HCT116 (cell line): ENCODE results near the gene EIF2S3.

ENCODE experiments used
- CEBPB ChIP-seq: IDR thresholded peaks from 2 replicates; pipeline ENCODE4 v1.6.1; 2012; ENCODE audit warnings: low read depth
- CTCF ChIP-seq, 3 experiments: fragments of 200-600 bp in 1 of 3; sonication (generic) in 1 of 3; IDR thresholded peaks in 2 of 3; conservative IDR thresholded peaks in 1 of 3; 2 replicates each; pipeline ENCODE4 v1.5.1; 2012 to 2017; ENCODE audit warnings: low read depth in 2 of 3, low read length in 2 of 3, antibody characterized with exemption in 1 of 3, borderline replicate concordance in 1 of 3, control low read depth in 1 of 3, mild to moderate bottlenecking in 1 of 3, mixed read lengths in 1 of 3, mixed run types in 1 of 3, moderate library complexity in 1 of 3; ENCODE audit not compliant: insufficient read depth in 1 of 3
- EZH2 ChIP-seq: fragments of 200-600 bp; sonication (generic); IDR thresholded peaks from 2 replicates; pipeline ENCODE4 v1.6.1; 2017; ENCODE audit warnings: antibody characterized with exemption, mixed run types
- EZH2phosphoT487 ChIP-seq: fragments of 200-600 bp; IDR thresholded peaks from 2 replicates; pipeline ENCODE4 v1.6.1; 2018; ENCODE audit warnings: antibody characterized with exemption, borderline replicate concordance
- JUND ChIP-seq: IDR thresholded peaks from 2 replicates; pipeline ENCODE4 v1.6.1; 2012
- POLR2A ChIP-seq: IDR thresholded peaks from 2 replicates; pipeline ENCODE4 v1.7.0; 2011; ENCODE audit warnings: borderline replicate concordance; ENCODE audit not compliant: insufficient read depth, insufficient read length; ENCODE audit errors: extremely low read depth
- POLR2AphosphoS5 ChIP-seq: IDR thresholded peaks from 2 replicates; pipeline ENCODE4 v1.6.1; 2011; ENCODE audit warnings: mild to moderate bottlenecking, low read depth, low read length, moderate library complexity
- RAD21 ChIP-seq: IDR thresholded peaks from 2 replicates; pipeline ENCODE4 v1.6.1; 2012; ENCODE audit warnings: low read depth, mild to moderate bottlenecking
- SP1 ChIP-seq: IDR thresholded peaks from 2 replicates; pipeline ENCODE4 v1.6.1; 2012; ENCODE audit warnings: low read depth
- ZBTB33 ChIP-seq: IDR thresholded peaks from 2 replicates; pipeline ENCODE4 v1.6.1; 2011; ENCODE audit warnings: mild to moderate bottlenecking, low read length, moderate library complexity; ENCODE audit not compliant: insufficient replicate concordance; ENCODE audit errors: extremely low read depth
- ZNF274 ChIP-seq: fragments of 200-500 bp; sonication (Bioruptor generic); IDR thresholded peaks from 2 replicates; pipeline ENCODE4 v1.6.1; 2014; ENCODE audit warnings: mild to moderate bottlenecking, low read depth, low read length, inconsistent platforms
- TF ChIP-seq, protein P1 (sequence below): IDR thresholded peaks from 2 replicates; pipeline ENCODE4 v1.6.1; 2012; ENCODE audit warnings: low read depth

- no peak for TF ChIP-seq CTCF (IDR thresholded peaks at IDR 0.05 in 2 of 3, conservative IDR thresholded peaks at IDR 0.05 in 1 of 3; ENCODE audit: borderline replicate concordance in 1 of 3, insufficient read depth in 1 of 3, low read depth in 2 of 3, low read length in 2 of 3)
- no peak for TF ChIP-seq JUND
- no peak for TF ChIP-seq POLR2A
- TF ChIP-seq SP1, result no peak
- TF ChIP-seq EZH2, result no peak
- no peak for TF ChIP-seq POLR2AphosphoS5
- no peak for TF ChIP-seq EZH2phosphoT487
- no peak for TF ChIP-seq CEBPB
- TF ChIP-seq, protein P1, sequence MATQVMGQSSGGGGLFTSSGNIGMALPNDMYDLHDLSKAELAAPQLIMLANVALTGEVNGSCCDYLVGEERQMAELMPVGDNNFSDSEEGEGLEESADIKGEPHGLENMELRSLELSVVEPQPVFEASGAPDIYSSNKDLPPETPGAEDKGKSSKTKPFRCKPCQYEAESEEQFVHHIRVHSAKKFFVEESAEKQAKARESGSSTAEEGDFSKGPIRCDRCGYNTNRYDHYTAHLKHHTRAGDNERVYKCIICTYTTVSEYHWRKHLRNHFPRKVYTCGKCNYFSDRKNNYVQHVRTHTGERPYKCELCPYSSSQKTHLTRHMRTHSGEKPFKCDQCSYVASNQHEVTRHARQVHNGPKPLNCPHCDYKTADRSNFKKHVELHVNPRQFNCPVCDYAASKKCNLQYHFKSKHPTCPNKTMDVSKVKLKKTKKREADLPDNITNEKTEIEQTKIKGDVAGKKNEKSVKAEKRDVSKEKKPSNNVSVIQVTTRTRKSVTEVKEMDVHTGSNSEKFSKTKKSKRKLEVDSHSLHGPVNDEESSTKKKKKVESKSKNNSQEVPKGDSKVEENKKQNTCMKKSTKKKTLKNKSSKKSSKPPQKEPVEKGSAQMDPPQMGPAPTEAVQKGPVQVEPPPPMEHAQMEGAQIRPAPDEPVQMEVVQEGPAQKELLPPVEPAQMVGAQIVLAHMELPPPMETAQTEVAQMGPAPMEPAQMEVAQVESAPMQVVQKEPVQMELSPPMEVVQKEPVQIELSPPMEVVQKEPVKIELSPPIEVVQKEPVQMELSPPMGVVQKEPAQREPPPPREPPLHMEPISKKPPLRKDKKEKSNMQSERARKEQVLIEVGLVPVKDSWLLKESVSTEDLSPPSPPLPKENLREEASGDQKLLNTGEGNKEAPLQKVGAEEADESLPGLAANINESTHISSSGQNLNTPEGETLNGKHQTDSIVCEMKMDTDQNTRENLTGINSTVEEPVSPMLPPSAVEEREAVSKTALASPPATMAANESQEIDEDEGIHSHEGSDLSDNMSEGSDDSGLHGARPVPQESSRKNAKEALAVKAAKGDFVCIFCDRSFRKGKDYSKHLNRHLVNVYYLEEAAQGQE, result no peak
- no peak for TF ChIP-seq ZBTB33
- no peak for TF ChIP-seq ZNF274
- TF ChIP-seq RAD21, result no peak
These were observed 30.6 kb upstream of the EIF2S3 start for GRCh38 chrX:24023972-24024669.
